Measurements from ENCODE around the gene NOX3.
A peak's percentile ranks its signal among the peaks of the same experiment; 100 is the strongest.

The NOX3 gene

DNA sequence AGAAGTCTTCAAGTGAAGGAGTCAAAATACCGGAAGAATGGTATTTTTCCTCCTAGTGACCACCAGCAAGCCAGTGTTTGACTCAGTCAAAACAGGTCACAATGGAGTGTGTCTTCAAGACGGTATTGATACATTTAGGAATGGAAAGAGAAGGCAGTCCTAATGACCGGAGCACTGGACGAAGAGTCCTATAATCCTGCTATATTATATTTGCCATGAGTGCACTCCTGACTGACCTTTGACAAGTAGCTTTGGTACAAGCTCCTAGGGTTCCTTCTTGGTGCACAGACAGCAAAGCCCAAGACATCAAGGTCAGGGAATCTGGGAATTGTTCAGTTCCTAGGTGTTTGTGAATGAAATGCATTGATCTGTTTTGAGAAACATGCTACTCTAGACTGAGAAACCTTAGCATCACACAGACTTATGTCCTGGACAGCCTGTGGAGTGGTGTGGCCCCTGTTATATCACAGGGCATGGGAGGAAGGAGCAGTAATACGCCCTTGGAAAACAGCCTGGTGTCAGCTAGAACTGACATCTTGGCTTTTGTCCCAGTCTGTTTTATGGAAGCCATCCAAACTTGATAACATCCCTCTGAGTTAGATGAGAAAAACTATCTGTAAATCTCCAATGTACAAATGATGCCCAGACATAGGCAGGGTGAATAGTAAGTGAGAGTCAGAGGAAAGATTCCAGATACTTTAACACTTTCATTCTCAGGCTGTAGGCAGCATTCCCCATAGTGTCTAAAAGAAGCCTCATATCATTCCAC, 18.5 kb downstream of the NOX3 start:
- no peak for DNase-seq (ENCODE audit: low read depth in 3 of 3)

DNA sequence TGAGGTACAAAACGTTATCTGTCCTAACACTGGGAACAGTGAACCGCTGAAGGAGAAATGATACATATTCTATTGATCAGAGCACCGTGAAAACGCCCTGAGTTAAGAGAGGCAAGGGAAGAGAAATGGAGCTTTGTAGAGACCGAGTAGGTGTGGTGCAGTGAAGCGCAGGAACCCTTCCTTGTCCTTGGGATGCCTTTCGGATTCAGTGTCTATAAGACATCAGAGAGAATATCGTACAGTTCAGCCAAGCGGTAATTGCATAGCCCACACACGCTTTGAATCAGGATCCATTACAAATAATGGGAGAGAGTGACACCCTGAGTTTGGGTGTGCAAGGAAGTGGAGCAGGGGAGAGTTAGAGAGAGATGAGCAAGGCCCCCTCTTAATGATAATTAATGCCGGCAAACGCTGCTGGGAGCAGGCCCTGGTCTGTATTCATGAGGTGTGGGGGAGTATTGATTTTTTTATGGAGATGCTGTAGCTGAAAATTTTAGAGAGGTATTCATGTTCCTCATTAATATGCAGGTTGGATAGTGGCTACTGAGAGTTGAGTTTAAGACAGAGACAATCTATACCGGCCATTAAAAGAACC, 20.7 kb downstream of the NOX3 start:
- no peak for DNase-seq (ENCODE audit: low read depth in 3 of 3)

DNA sequence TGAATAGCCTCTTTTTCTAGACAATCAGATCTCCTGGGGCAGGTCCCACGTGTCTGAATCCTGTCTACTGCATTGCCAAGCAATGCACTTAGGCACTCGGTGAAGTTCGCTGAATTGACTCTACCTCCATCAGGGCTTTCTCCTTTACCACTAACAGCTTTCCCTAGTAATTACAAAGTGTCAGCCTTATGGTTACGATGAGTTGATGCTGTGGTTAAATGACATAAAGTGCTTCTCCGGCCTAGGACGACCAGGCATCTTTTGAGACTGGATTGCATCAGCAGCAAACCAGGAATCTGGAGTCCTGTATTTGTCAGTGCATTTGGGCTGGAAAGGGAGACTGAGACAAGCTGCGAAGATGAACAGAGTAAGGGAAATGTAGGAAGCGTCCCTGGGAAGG, 21.5 kb downstream of the NOX3 start:
- DNase-seq (ENCODE audit: low read depth in 3 of 3): no peak

DNA sequence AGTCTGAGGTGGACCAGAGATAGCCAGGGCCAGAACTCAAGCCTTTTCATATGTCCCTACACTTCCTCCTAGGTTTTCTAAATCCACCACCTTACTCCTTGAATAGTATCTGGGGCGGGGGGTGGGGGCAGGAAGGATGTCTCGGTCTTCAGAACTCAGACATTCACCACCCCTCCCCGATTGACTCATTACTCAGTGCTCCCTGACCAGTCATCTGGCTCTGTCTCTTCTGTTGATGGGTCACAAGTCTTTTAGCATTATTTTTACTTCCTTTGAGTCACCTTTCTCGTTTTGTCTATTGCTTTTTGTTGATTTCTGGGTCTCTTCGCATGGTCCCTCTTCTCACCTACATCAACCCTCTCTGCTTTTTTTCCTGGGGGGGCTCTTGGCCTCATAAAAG, 23.3 kb downstream of the NOX3 start:
- no peak for DNase-seq (ENCODE audit: low read depth in 3 of 3)

DNA sequence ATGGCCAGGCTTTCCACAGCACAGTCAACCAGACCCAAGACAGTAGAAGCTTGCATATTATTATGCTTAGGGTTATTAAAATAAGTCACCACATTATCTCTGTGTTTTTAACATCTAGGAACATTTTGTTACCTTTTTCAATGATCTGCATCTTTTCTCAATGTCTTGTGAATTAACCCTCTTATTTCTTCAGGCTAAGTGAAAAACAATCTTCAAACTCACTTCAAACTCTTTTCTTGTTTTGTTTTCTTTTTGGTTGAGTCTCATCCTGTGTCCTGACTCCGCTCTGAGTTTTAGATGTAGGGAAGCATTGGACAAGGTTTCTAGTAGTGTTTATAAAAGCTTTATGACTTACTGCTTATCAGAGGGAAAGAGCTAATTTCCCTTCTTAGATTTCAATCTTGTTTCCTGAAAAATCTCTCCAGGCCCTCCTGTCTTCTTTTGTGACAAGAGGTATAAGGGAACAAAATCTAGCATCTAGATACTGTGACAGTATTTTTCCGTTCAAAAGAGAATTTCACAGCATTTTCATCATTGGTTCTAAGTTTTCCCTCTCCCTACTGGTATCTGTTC, 26.2 kb downstream of the NOX3 start:
- DNase-seq (ENCODE audit: low read depth in 3 of 3): no peak

DNA sequence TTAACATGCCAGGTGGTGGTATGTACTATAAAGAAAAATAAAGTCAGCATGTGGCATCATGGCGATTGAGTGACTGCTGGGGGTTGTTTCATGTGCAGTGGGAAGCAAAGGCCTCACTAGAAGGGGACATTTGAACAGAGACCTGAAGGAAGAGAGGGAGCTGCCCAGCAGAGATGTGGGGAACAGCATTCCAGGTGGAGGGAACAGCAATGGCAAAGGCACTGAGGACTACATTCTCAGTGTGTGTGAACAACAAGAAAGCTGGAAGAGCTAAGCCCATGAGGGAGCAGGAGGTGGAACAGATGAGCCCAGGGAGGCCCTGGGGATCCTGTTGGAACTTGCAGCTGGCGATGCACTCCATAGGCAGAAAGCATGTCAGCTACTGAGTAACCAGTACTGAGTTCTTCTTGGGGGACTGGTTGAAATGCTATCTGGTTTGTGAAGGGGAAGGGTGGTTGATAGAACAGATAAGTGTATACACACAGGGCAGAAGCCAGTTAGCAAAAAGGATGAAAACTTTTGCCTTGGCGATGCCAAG, 29.2 kb downstream of the NOX3 start:
- DNase-seq (ENCODE audit: low read depth in 3 of 3): no peak

DNA sequence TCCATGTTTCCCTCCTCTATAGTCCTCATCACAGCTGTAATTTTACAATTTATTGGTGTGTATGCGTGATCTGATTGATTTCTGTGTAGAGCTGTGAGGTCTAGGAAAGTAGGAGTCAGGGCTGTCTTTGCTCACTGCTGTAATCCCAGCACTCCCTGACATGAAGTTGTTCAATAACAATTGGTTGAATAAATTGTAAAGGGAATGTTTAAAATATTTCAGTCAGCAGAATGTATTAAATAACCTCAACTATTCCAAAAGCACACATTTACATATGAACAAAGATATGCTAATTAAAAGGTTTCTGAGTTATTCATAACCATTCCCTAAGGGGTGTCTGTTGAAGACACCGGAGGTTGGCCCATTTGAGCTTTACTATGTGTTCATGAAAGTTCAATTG, 31.5 kb downstream of the NOX3 start:
- no peak for DNase-seq (ENCODE audit: low read depth in 3 of 3)

DNA sequence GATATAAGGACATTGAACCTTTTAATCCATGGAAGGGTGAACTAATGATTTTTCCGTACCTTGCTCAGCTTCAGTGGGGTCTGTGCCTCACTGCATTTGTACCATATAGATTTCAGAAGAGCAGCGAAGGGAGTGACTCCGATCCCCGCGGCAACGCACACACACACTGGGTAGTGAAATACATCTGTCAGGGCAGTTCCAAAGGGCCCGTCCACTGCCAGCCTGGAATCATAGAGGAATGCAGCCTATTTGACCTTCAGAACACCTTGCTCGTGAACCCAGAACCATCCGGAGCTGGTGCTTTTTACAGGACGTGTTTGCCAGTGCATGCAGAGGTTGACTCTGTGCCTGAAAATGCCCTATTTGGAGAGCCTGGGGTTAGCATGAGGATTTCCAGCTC, 33.0 kb downstream of the NOX3 start:
- DNase-seq (ENCODE audit: low read depth in 3 of 3): no peak

DNA sequence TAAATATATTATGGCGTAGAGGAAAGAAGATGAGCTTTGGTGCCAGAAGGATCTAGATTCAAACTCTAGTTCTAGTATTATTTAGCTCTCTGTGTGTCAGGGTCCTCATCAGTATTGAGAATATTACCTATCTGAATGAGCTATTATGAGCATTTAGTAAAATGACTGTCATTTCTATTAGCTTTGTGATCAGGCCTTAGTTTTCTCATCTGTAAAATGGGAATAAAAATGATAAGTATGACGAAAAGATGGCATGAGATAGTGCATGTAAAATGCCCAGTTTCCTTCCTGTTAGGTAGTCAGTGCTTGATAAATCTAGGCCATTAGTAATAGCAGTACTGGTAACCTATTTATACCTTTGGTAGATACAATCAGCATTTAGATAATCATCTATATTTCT, 35.1 kb downstream of the NOX3 start:
- DNase-seq (ENCODE audit: low read depth in 3 of 3): no peak

DNA sequence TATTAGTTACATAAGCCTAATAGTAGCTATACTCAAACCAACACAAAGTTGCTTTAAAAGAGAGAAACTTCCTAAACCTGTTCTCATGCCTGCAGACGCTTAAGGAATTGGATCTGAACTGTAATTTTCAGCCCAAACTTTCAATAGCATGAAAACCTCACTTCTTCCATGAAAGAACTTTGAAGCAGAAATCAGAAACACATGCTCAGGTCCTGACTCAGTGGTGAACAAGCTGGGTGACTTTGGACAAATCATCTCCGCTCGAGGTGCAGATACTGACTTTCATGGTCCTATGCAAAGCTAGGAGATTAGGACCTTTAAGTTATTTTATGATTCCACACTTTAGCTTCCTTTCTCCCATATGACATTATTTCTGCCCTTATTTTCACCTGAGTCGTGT, 36.5 kb downstream of the NOX3 start:
- no peak for DNase-seq (ENCODE audit: low read depth in 3 of 3)

DNA sequence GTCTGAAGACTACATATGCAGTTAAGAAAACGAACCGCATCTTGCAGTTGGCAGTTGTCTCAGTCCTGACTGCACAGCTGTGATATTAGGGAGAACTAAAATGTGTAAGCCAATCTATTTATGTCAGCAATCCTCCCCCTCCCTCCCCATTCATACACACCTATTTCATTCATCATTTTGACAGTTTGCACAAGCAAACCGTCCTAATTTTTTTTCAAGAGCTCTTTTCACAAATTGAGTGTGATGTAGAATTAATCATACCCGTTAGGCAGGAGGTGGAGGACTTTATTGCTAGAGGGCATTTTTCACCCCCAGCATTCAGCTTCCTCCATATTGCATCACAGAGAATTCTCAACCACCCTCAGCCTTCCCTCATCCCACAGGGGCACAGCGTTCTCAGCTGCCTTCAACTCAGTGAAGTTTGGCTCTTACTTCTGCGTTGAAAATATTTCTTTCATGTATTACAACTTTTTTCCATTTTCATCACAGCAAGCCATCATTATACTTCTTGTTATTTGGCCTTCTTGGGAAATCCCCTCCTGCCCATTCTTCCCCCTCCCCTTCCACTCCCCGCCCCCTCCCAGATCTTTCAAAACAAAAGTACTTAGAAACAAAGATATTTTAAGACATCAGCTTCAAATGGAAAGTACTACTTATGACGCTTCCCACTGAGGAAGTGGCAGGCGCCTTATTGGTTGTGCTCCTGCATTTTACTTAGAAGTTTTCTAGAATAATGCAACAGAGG, 37.5 kb downstream of the NOX3 start:
- peak; percentile 48 to 67 (median 64) for DNase-seq (ENCODE audit: low read depth in 3 of 3)

DNA sequence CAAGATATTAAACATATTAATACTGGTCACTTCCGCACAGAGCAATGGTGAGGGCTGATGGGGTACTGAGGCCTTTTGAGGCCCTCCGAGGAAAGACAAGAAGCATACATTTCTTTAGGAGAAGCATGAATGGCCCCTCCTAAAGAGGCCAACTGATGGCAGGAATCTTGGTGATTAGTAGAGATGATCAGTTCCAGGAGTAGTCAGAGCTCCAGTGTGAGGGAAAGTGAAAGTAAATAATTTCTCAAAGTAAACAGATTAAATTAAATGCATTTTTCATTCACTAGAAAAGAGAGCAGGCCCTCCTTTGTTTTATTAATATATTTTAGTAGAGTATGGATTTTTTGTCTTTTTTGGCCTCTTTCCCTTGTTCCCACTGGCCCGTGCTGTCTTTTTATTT, 38.2 kb downstream of the NOX3 start:
- no peak for DNase-seq (ENCODE audit: low read depth in 3 of 3)

DNA sequence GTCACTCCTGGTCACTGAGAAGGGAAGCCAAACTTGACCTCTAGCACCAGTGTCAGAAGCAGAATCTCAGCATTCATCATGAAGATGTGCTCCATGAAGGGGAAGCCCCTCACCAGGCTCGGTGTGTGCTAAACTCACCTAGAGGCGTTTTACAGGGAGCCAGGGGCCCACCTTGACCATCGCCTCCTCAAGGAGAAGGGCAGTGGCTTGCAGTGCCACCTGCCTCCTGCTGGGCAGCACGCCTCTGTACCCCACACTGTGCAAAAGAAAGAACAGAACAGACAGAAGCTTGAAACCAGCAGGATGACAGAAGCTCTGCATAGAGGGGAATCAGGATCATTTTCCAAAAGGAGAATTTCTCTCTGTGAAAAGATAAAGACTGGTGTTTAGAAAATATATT, 39.7 kb downstream of the NOX3 start:
- no peak for DNase-seq (ENCODE audit: low read depth in 3 of 3)

DNA sequence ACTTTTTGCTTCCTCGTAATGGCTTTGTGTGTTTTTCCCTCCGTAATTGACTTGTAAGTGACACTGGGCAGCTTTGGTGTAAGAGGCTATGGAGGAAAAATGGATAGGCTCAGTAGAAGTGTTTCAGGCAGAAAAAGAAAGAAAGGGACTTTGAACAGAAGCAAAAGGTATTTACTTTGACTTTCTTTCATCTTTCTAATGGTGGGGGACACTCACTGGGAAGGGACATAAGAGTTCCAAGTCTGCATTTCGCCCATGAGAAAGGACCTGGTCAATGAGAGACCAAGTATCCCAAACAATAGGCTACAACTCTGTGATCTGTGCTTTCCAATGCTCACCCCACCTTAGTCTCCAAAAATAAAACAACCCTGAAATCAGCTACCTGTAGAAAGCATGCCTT, 41.6 kb downstream of the NOX3 start:
- DNase-seq (ENCODE audit: low read depth in 3 of 3): no peak

DNA sequence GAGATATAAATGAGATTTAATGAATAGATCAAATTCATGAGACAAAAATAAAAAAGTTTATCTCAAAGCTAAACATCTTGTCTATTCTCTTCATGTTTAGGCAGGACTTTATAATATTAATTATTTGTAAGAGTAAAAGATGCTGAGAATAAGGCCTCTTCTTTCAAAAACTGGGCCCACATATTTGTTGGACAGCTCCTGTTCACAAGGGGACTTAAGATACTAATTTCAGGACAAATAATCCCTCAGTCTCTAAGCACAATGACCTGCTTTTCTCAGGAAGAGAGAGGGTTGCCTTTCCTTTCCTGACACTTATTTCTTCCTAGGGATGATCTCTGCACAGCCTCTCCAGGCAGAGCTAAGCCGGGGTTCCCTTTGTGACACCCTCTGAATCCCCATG, 43.3 kb downstream of the NOX3 start:
- DNase-seq (ENCODE audit: low read depth in 3 of 3): no peak

DNA sequence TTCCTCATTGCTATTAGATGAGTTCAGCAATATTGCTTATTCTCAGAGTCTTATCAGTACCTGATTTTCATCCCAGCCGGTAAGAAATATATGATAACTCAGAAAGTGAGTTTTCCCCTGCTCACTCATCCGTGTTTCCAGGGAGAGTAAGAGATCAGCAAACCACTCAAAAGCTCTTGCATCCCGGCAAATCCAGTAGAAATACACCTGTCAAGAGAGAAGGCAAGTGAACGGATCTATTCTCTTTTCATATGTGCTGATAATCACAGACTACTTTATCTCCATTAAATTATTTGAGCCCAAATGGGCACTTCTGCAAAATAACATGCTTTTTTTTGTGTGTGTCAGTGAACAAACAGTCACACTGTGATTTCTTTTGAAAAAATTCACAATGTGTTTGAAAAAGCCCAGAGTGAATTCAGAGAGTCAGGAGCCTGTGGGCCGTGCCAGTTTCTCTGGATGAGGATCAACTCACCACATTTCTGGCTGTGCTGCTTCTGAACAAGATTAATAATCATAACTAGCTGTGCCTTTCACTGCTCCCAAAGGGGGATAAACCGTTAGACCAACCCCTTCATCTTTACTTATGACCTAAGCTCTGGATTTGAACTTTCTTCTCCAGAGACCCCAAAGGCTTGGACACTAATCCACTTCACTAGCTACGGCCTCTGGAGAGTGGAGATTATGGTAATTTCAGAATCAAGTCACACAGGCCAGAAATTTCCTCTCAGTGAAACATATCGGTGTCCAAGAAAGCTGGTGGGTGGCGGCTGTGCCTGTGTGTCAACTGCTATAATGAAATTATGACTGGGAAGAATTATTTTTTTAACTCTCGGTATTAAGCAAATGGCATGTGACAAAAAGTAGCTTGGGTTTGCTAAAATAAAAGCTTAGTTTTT, 44.2 kb downstream of the NOX3 start:
- DNase-seq (ENCODE audit: low read depth in 3 of 3): no peak

DNA sequence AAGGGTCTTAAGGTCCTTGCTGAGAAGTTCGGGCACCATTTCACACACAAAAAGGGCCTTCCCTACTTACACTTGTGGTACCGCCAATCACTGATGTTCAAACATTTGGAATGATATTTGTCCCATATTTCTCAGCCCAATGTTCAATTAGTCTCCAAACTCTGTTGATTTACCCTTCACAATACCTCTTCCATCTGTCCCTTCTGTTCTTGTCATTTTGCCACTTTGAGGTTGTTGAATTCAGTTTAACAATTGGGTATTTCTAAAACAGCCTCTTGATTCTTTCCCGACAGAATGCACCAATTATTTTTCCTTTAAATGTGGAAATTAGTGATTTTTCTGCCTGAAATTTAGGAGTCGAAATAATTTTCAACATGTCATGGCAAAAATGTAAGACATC, 46.2 kb downstream of the NOX3 start:
- DNase-seq (ENCODE audit: low read depth in 3 of 3): no peak

DNA sequence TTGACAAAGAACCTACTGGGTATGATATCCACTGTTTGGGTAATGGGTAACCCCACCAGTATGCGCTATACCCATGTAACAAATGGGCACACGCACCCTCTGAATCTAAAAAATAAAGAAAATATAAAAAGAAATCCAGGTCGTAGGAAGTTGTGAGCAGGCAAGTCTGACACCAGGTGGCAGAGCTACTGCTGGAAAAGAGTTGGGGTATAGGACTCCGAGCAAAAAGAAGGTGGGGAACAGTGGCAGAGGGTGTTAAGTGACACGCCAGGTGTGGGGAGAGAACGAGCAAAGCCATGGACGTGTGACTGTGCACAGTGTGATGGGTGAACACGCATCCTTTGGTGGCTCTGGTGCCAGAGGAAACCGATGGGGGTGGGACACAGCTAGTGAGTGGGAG, 46.7 kb downstream of the NOX3 start:
- DNase-seq (ENCODE audit: low read depth in 3 of 3): no peak

DNA sequence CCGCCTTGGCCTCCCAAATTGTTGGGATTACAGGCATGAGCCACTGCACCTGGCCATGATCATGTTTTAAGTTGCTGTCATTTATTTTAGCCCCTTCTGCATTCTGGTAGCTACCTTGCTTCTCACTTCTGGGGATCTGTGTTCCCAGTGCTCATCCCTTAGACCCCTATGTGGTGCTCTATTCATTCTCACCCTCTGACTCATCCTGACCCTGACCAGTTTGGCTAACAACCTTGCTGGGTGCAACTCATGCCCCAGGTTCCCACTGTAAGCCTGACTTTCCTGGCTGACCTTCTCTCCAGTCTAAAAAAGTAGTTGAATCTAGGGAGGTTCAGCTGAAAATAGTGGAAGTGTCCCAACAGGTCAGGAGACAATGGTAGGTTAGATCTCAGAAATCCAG, 47.4 kb downstream of the NOX3 start:
- no peak for DNase-seq (ENCODE audit: low read depth in 3 of 3)

DNA sequence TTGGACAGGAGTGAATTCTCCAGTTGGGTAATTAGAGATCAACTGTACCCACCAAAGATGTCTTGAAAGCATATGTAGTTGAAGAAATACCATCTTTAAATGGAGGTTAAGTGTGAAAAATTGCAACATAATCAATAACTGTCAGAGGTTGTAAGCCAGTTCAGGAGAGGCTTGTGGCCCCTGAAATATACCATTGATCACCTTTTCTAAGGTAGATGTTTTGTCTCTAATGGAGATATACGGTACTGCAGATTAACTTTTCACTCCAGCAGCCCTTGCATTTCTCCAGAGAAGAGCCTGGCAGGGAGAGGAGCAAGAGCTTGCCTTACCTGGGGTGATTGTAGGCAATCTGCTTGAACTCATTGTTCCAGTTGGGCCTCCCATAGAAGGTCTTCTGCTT, 48.8 kb downstream of the NOX3 start:
- no peak for DNase-seq (ENCODE audit: low read depth in 3 of 3)

DNA sequence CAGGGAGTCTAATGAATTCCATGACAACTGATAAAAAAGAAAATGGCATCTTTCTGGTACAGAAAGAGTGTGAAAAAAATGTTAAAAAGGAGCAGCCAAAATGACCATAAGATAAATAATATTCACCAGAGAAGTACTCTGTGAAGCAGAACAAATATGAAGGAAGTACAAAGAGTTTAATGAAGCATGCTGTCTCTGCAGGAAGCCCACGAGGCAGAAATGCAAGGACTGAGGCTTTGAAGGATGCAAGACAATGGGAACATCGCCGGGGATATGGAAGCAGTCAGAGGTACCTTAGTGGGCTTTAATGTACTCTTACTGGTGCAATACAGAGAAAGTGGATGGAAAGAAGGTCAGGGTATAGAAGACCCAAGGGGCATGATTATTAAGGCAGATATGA, 50.7 kb downstream of the NOX3 start:
- no peak for DNase-seq (ENCODE audit: low read depth in 3 of 3)

Data from stimulated activated CD4-positive, alpha-beta T cell treated with anti-CD3 and anti-CD28 coated beads, TNF-alpha, amount 100 ng/mL, for 24 hours (primary cell).